Hepatocyte (in vitro differentiated cells): ENCODE measurements around the gene CCDC28A.

Experiments
- CTCF ChIP-seq: fragments of 200-600 bp; sonication (generic); IDR thresholded peaks from 2 replicates; pipeline ENCODE4 v1.5.1; 2016; ENCODE audit warnings: antibody characterized with exemption, mild to moderate bottlenecking; ENCODE audit not compliant: poor library complexity
- EZH2 ChIP-seq: fragments of 200-600 bp; sonication (generic); IDR thresholded peaks from 2 replicates; pipeline ENCODE4 v1.6.1; 2016; ENCODE audit warnings: antibody characterized with exemption, mild to moderate bottlenecking, borderline replicate concordance
- EZH2phosphoT487 ChIP-seq: fragments of 200-600 bp; sonication (generic); IDR thresholded peaks from one replicate; pipeline ENCODE4 v1.6.1; 2018; ENCODE audit warnings: antibody characterized with exemption, mild to moderate bottlenecking, low read depth, moderate library complexity; ENCODE audit not compliant: unreplicated experiment, severe bottlenecking

- TF ChIP-seq CTCF (peak; percentile 11), EZH2 (no peak), EZH2phosphoT487 (no peak)
These were observed 21.6 kb upstream of the CCDC28A start for GRCh38 chr6:138752017-138752416.
